Fibroblast of lung (primary cell): ENCODE results near the gene DRG1. TPM values are rescaled to one million over a fixed set of nuclear protein-coding genes. Genes with fewer than 3 reads are reported as not detected.

ENCODE experiments used
- DNase-seq, 2 donors: peaks; one replicate each; pipeline versions ENCODE4 v3.0.0 to v3.0.0-alpha.2; 2010; ENCODE audit warnings: low read depth in 2 of 2
- H2AFZ ChIP-seq: 2 replicates; pipeline ENCODE4 v1.5.1; 2012; ENCODE audit warnings: low read length, control low read depth, inconsistent platforms
- H3K27ac ChIP-seq: 2 replicates; pipeline ENCODE4 v1.5.1; 2011; ENCODE audit warnings: low read length, control low read depth; ENCODE audit not compliant: insufficient read depth
- H3K27me3 ChIP-seq: 2 replicates; pipeline ENCODE4 v1.5.1; 2011; ENCODE audit warnings: mild to moderate bottlenecking, low read length; ENCODE audit not compliant: control insufficient read depth, insufficient read depth
- H3K36me3 ChIP-seq: 2 replicates; pipeline ENCODE4 v1.5.1; 2011; ENCODE audit warnings: low read length; ENCODE audit not compliant: control insufficient read depth, insufficient read depth
- H3K4me1 ChIP-seq: 2 replicates; pipeline ENCODE4 v1.5.1; 2011; ENCODE audit warnings: low read length; ENCODE audit not compliant: control insufficient read depth, insufficient read depth; ENCODE audit errors: extremely low read depth
- H3K4me2 ChIP-seq: 2 replicates; pipeline ENCODE4 v1.5.1; 2011; ENCODE audit warnings: low read length, control low read depth; ENCODE audit not compliant: insufficient read depth; ENCODE audit errors: extremely low read depth
- H3K4me3 ChIP-seq, 4 experiments: fragments of 200-600 bp in 1 of 4; sonication (generic) in 1 of 4; replicated peaks in 1 of 4; 2 replicates each; pipeline ENCODE4 v1.5.1; 2011 to 2016; ENCODE audit warnings: low read length in 4 of 4, low read depth in 3 of 4, mild to moderate bottlenecking in 3 of 4, control low read depth in 2 of 4, inconsistent platforms in 1 of 4, mixed read lengths in 1 of 4; ENCODE audit not compliant: insufficient read depth in 1 of 4; ENCODE audit errors: control extremely low read depth in 1 of 4
- H3K79me2 ChIP-seq: 2 replicates; pipeline ENCODE4 v1.5.1; 2012; ENCODE audit warnings: mild to moderate bottlenecking, low read length, inconsistent platforms; ENCODE audit not compliant: control insufficient read depth, insufficient read depth
- H3K9ac ChIP-seq: 2 replicates; pipeline ENCODE4 v1.5.1; 2011; ENCODE audit warnings: mild to moderate bottlenecking, low read length, control low read depth; ENCODE audit not compliant: insufficient read depth
- H3K9me3 ChIP-seq: 2 replicates; pipeline ENCODE4 v1.5.1; 2012; ENCODE audit warnings: low read depth, low read length; ENCODE audit not compliant: control insufficient read depth, insufficient read depth
- H4K20me1 ChIP-seq: 2 replicates; pipeline ENCODE4 v1.5.1; 2011; ENCODE audit warnings: low read length; ENCODE audit not compliant: control insufficient read depth, insufficient read depth; ENCODE audit errors: extremely low read depth
- EZH2 ChIP-seq: IDR thresholded peaks from 2 replicates; pipeline ENCODE4 v1.5.1; 2012; ENCODE audit warnings: low read length, control low read depth, mild to moderate bottlenecking; ENCODE audit errors: missing control alignments
- polyA plus RNA-seq, 2 donors: library from polyadenylated mRNA; depleted of rRNA in 1 of 2; stranded (reverse) in 1 of 2; unstranded in 1 of 2; fragments of >200 nt; gene quantifications; 2 replicates each; pipeline ENCODE4 v1.2.1, GENCODE V29; 2011 to 2012; ENCODE audit warnings: missing spikeins in 1 of 2
- total RNA-seq: library from RNA; depleted of rRNA; stranded (reverse); fragments of >200 nt; gene quantifications from 2 replicates; pipeline ENCODE4 v1.2.1, GENCODE V29; 2014
- TF ChIP-seq, protein P1 (sequence below), 2 donors: IDR thresholded peaks in 1 of 2; conservative IDR thresholded peaks in 1 of 2; 1 replicate in 1 of 2; 2 replicates in 1 of 2; pipeline ENCODE4 v1.5.1; 2011 to 2012; ENCODE audit warnings: low read length in 2 of 2, control low read depth in 1 of 2, inconsistent platforms in 1 of 2, low read depth in 1 of 2, mild to moderate bottlenecking in 1 of 2

The DRG1 gene
- total and polyA plus RNA-seq, 2 donors (not counting 1 experiment from before 2014, with no cell fraction given) = 76.4 to 78.8 TPM

- no peaks in the 10 kb centered on the region for H3K9me3 ChIP-seq
- no peaks in the 10 kb centered on the region for H3K4me1 ChIP-seq
- H3K27me3 ChIP-seq = no peaks in the 10 kb centered on the region
- no peak overlapping the region for H3K27ac ChIP-seq
- no peaks in the 10 kb centered on the region for H3K79me2 ChIP-seq
- TF ChIP-seq, protein P1, sequence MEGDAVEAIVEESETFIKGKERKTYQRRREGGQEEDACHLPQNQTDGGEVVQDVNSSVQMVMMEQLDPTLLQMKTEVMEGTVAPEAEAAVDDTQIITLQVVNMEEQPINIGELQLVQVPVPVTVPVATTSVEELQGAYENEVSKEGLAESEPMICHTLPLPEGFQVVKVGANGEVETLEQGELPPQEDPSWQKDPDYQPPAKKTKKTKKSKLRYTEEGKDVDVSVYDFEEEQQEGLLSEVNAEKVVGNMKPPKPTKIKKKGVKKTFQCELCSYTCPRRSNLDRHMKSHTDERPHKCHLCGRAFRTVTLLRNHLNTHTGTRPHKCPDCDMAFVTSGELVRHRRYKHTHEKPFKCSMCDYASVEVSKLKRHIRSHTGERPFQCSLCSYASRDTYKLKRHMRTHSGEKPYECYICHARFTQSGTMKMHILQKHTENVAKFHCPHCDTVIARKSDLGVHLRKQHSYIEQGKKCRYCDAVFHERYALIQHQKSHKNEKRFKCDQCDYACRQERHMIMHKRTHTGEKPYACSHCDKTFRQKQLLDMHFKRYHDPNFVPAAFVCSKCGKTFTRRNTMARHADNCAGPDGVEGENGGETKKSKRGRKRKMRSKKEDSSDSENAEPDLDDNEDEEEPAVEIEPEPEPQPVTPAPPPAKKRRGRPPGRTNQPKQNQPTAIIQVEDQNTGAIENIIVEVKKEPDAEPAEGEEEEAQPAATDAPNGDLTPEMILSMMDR (conservative IDR thresholded peaks at IDR 0.05 in 1 of 2, IDR thresholded peaks at IDR 0.05 in 1 of 2; ENCODE audit: low read depth in 1 of 2, low read length in 2 of 2) = no peak
- no peak for TF ChIP-seq EZH2
- H3K4me3 ChIP-seq = no peak overlapping the region
- H2AFZ ChIP-seq = no peak overlapping the region
- H3K9ac ChIP-seq = no peak overlapping the region
- peaks cover 18% of the 10 kb centered on the region for H3K36me3 ChIP-seq
- H3K4me2 ChIP-seq = no peak overlapping the region
- no peaks in the 10 kb centered on the region for H4K20me1 ChIP-seq
- DNase-seq = no peak
Measured at GRCh38 chr22:31442768-31443489, 43.5 kb downstream of the DRG1 start.

DNA sequence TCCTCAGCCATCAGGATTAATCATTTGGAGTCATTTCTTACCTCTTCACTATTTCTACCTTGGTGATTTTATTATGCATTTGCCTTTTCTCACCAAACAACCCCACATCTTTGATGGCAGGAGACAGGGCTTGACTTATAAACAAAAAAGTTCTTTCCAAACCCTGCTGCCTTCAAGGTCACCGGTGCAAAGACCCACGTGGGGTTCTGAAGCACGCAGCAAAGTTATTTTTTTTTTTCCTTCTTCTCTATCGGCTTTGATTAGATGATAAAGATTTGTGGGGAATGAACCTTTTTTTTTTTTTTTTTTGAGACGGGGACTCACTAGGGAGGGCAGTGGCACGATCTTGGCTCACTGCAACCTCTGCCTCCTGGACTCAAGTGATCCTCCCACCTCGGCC, 44.1 kb downstream of the DRG1 start:
- Histone ChIP-seq H3K27ac (no peak overlapping the region), H2AFZ (no peak overlapping the region), H3K4me3 (no peak overlapping the region), H3K4me2 (no peak overlapping the region), H4K20me1 (no peaks in the 10 kb centered on the region), H3K4me1 (no peaks in the 10 kb centered on the region), H3K79me2 (no peaks in the 10 kb centered on the region), H3K27me3 (no peaks in the 10 kb centered on the region), H3K36me3 (peaks cover 17% of the 10 kb centered on the region), H3K9ac (no peak overlapping the region), H3K9me3 (no peaks in the 10 kb centered on the region)
- DNase-seq = no peak
- TF ChIP-seq, protein P1 (conservative IDR thresholded peaks at IDR 0.05 in 1 of 2, IDR thresholded peaks at IDR 0.05 in 1 of 2; ENCODE audit: low read depth in 1 of 2, low read length in 2 of 2) = no peak
- no peak for TF ChIP-seq EZH2

- Histone ChIP-seq H3K36me3 (peaks cover 9% of the 10 kb centered on the region), H2AFZ (no peak overlapping the region)
- TF ChIP-seq, protein P1 (conservative IDR thresholded peaks at IDR 0.05 in 1 of 2, IDR thresholded peaks at IDR 0.05 in 1 of 2; ENCODE audit: low read depth in 1 of 2, low read length in 2 of 2) = no peak
- no peak for TF ChIP-seq EZH2
Measured at GRCh38 chr22:31445642-31446041, 46.2 kb downstream of the DRG1 start.

More at GRCh38 chr22:31445642-31446041, 46.2 kb downstream of the DRG1 start:
- no peaks in the 10 kb centered on the region for H3K4me1 ChIP-seq
- DNase-seq = no peak
- H3K9me3 ChIP-seq = no peaks in the 10 kb centered on the region
- H3K9ac ChIP-seq = no peak overlapping the region
- H3K4me3 ChIP-seq = no peak overlapping the region
- no peaks in the 10 kb centered on the region for H4K20me1 ChIP-seq
- H3K27me3 ChIP-seq = no peaks in the 10 kb centered on the region
- H3K79me2 ChIP-seq = no peaks in the 10 kb centered on the region
- no peak overlapping the region for H3K4me2 ChIP-seq
- H3K27ac ChIP-seq = no peak overlapping the region
